ENCODE data around the gene XKR3. TPM values are rescaled to one million over a fixed set of nuclear protein-coding genes. Genes with fewer than 3 reads are reported as not detected.

The XKR3 gene
- total RNA-seq, 2 experiments from 2014 or later, result not detected

DNA sequence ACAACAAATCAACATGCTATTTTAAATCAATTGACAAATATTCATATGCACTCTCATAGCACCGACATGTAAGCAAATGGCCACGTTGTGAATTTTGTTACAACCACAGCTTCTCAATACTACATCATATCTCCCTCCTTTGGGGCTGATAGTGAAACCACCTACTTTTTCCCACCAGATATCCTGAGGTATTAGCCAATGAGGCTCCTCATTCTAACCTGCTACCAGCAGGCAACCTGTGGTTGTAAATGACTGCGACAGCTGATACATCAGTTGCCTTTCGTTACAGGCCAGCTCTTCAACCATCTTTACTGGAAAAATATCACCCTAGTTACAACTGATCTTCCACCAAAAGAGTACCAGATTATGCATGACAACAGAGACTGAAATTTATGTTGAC is 3.7 kb upstream of the XKR3 start:
- Mint-ChIP-seq H3K9me3 (no peaks in the 10 kb centered on the region), H3K27me3 (peaks cover 8% of the 10 kb centered on the region)
- CTCF ChIA-PET, result no interaction called here

GRCh38 chr22:16827506-16827905 is 2.3 kb upstream of the XKR3 start:
- Mint-ChIP-seq H3K4me1 (peaks cover 19% of the 10 kb centered on the region), H3K4me3 (no peak overlapping the region), H3K27me3 (peaks cover 10% of the 10 kb centered on the region), H3K36me3 (ENCODE audit: low read depth) (no peaks in the 10 kb centered on the region), H3K27ac (no peak overlapping the region), H3K9me3 (no peaks in the 10 kb centered on the region)
- ChIA-PET CTCF (no interaction called here), POLR2A (no interaction called here)
- no peak for DNase-seq

More for the DNA sequence above, 3.7 kb upstream of the XKR3 start:
- Mint-ChIP-seq H3K36me3 (ENCODE audit: low read depth) (no peaks in the 10 kb centered on the region), H3K27ac (no peak overlapping the region), H3K4me3 (no peak overlapping the region), H3K4me1 (peaks cover 18% of the 10 kb centered on the region)
- POLR2A ChIA-PET, result no interaction called here
- DNase-seq, result no peak

- Mint-ChIP-seq H3K4me3 (no peak overlapping the region), H3K9me3 (peaks cover 6% of the 10 kb centered on the region), H3K36me3 (ENCODE audit: low read depth) (no peaks in the 10 kb centered on the region), H3K4me1 (peaks cover 4% of the 10 kb centered on the region), H3K27ac (no peak overlapping the region), H3K27me3 (peaks cover 12% of the 10 kb centered on the region)
- ChIA-PET POLR2A (no interaction called here), CTCF (no interaction called here)
- DNase-seq, result no peak
Observed at GRCh38 chr22:16819249-16819648, 6.0 kb downstream of the XKR3 start.

- H3K4me3 Mint-ChIP-seq, result no peak overlapping the region
- H3K9me3 Mint-ChIP-seq, result peaks cover 6% of the 10 kb centered on the region
- no peak overlapping the region for H3K27ac Mint-ChIP-seq
- H3K27me3 Mint-ChIP-seq, result peaks cover 12% of the 10 kb centered on the region
- ChIA-PET CTCF (no interaction called here), POLR2A (no interaction called here)
- H3K4me1 Mint-ChIP-seq, result no peaks in the 10 kb centered on the region
- no peaks in the 10 kb centered on the region for H3K36me3 Mint-ChIP-seq (ENCODE audit: low read depth)
- no peak for DNase-seq
Observed at GRCh38 chr22:16818538-16818937, 6.7 kb downstream of the XKR3 start.

DNA sequence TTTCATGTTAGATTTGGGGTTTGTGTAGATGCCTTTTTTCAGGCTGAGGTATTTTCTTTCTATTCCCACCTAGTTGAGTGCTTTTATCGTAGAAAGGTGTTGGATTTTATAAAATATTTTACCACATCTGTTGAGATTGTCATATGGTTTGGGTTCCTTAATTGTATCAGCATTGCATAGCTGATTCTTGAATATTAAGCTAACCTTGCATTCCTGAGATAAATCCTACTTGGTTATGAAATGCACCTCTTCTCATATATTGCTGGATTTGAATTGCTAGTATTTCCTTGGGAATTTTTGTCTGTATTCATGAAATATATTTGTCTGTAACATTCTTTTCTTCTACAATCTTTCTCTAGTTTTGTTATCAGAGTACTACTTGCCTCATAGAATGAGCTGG is 10.1 kb downstream of the XKR3 start:
- Mint-ChIP-seq H3K4me3 (no peak overlapping the region), H3K4me1 (no peaks in the 10 kb centered on the region), H3K27ac (no peak overlapping the region), H3K9me3 (peaks cover 6% of the 10 kb centered on the region), H3K27me3 (peaks cover 7% of the 10 kb centered on the region), H3K36me3 (ENCODE audit: low read depth) (no peaks in the 10 kb centered on the region)
- POLR2A ChIA-PET, result no interaction called here
- CTCF ChIA-PET, result interaction anchor here (0.6 kb wide), 1 partner anchor 730 kb away, joined by 3 read pairs; no protein-coding TSS in a partner anchor
- no peak for DNase-seq

DNA sequence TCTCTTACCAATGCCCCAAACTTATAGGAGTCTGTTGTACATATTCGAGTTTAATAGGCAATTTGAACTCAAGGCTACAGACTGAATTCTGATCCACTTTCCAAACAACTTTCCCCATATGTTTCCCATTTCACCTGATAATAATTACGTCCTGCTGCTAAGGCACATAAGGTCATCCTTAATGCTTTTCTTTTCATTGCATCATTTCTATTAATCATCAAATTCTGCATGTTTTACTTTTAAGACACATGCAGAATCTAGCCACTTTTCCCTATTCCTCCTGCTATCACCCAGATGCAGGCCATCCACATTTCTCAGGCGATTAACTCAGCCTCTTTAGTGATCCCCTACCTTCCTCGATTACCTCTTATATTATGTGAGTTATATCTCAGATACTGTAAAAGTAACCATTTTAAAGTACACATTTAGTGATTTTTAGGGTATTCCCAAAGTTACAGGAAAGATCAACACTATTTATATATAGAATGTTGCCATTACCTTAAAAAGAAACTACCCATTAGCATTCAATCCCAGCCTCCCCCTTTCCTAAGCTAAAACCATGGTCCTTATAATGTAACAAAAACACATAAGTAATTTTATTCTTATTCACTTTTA is 14.9 kb downstream of the XKR3 start:
- H3K27me3 Mint-ChIP-seq, result peaks cover 2% of the 10 kb centered on the region
- no peaks in the 10 kb centered on the region for H3K4me1 Mint-ChIP-seq
- no peak overlapping the region for H3K27ac Mint-ChIP-seq
- H3K4me3 Mint-ChIP-seq, result no peak overlapping the region
- POLR2A ChIA-PET, result no interaction called here
- H3K9me3 Mint-ChIP-seq, result peaks cover 5% of the 10 kb centered on the region
- DNase-seq, result no peak
- CTCF ChIA-PET, result no interaction called here
- no peaks in the 10 kb centered on the region for H3K36me3 Mint-ChIP-seq (ENCODE audit: low read depth)

DNA sequence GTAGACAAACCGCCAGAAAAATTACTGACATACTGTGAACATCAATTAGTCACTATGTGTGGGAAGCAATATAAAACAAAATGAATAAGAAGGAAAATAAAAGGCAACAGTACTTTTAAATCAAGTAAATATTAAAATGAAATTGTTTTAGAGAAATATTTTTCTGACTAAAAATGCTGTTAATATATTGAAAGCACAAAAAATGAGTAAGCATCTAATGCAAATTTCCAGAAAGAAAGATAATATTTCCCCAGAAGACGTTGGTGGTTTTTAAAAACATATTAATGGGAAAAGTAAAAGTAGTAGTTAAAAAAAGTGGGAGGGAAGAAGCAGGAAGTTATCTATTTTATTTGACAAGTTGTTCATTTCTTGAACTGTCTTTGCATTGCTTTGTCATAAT is 16.5 kb downstream of the XKR3 start:
- H3K4me1 Mint-ChIP-seq, result no peaks in the 10 kb centered on the region
- no peaks in the 10 kb centered on the region for H3K36me3 Mint-ChIP-seq (ENCODE audit: low read depth)
- POLR2A ChIA-PET, result no interaction called here
- H3K27ac Mint-ChIP-seq, result no peak overlapping the region
- no peaks in the 10 kb centered on the region for H3K9me3 Mint-ChIP-seq
- H3K27me3 Mint-ChIP-seq, result peaks cover 4% of the 10 kb centered on the region
- DNase-seq, result no peak
- H3K4me3 Mint-ChIP-seq, result no peak overlapping the region
- CTCF ChIA-PET, result no interaction called here

DNA sequence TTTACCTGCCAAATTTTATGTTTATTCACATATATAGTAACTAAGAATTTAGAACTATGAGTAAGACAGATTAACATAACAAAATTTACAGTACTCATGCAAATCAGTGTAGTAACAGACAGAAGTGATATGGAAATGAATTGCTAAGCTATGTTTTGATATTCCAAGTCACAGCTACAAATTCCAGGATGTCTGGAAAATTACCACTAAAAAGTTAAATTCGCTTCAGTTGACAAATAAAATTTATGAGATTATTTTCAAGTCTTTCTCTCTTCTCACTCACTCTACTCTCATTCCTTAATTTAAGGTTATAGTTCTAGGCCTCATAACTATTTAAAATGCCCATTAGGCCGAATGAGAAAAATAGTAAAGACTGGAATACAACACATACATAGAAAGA is 18.1 kb downstream of the XKR3 start:
- ChIA-PET CTCF (no interaction called here), POLR2A (no interaction called here)
- Mint-ChIP-seq H3K4me3 (no peak overlapping the region), H3K27me3 (peaks cover 4% of the 10 kb centered on the region), H3K27ac (no peak overlapping the region), H3K4me1 (no peaks in the 10 kb centered on the region), H3K36me3 (ENCODE audit: low read depth) (no peaks in the 10 kb centered on the region), H3K9me3 (no peaks in the 10 kb centered on the region)
- DNase-seq, result no peak

DNA sequence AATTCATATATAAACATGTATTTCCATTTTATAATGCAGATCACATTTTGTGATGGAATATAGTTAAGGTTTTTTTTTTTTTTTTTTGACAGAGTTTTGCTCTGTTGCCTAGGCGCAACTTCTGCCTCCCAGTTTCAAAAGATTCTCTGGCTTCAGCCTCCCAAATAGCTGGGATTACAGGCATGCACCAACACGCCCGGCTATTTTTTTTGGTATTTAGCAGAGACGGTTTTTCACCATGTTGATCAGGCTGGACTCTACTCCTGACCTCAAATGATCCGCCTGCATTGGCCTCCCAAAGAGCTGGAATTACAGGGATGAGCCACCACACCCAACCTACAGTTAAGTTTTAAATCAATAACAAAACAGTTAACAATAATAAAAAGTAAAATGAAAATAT is 18.8 kb downstream of the XKR3 start:
- ChIA-PET POLR2A (no interaction called here), CTCF (no interaction called here)
- Mint-ChIP-seq H3K27me3 (peaks cover 4% of the 10 kb centered on the region), H3K9me3 (no peaks in the 10 kb centered on the region), H3K27ac (no peak overlapping the region), H3K4me3 (no peak overlapping the region), H3K4me1 (no peaks in the 10 kb centered on the region), H3K36me3 (ENCODE audit: low read depth) (no peaks in the 10 kb centered on the region)
- DNase-seq, result no peak

DNA sequence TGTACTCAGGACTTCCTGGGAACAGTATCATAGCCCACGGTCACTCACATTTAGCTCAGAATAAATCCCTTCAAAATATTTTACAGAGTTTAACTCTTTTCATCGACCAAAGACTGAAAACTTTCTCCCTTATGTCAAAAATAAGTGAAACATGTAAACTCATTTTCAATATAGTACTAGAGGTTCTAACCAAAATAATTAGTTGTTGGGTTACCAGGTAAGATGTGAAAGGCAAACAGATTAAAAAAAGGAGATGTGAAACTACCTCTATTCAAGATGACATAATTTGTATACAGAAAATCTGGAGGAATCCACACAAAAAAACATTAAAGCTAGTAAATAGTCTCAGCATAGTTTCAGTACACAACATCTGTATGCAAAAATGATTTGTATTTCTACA is 20.3 kb downstream of the XKR3 start:
- ChIA-PET POLR2A (no interaction called here), CTCF (no interaction called here)
- Mint-ChIP-seq H3K27ac (no peak overlapping the region), H3K36me3 (ENCODE audit: low read depth) (no peaks in the 10 kb centered on the region), H3K4me1 (no peaks in the 10 kb centered on the region), H3K27me3 (peaks cover 4% of the 10 kb centered on the region), H3K4me3 (no peak overlapping the region), H3K9me3 (no peaks in the 10 kb centered on the region)
- no peak for DNase-seq

- Mint-ChIP-seq H3K9me3 (no peaks in the 10 kb centered on the region), H3K36me3 (ENCODE audit: low read depth) (no peaks in the 10 kb centered on the region), H3K27ac (no peak overlapping the region), H3K4me1 (no peaks in the 10 kb centered on the region), H3K27me3 (peaks cover 4% of the 10 kb centered on the region), H3K4me3 (no peak overlapping the region)
- ChIA-PET POLR2A (no interaction called here), CTCF (no interaction called here)
- no peak for DNase-seq
Observed at GRCh38 chr22:16803255-16803917, 21.8 kb downstream of the XKR3 start.

- no peak for DNase-seq
- POLR2A ChIA-PET, result interaction anchor here (0.6 kb wide), 1 partner anchor 47 kb away, joined by 4 read pairs; no protein-coding TSS in a partner anchor
- H3K4me1 Mint-ChIP-seq, result no peaks in the 10 kb centered on the region
- CTCF ChIA-PET, result interaction anchor here (0.6 to 1.3 kb wide), 2 partner anchors 116 to 1055 kb away, joined by 3 read pairs; no protein-coding TSS in a partner anchor
- no peaks in the 10 kb centered on the region for H3K36me3 Mint-ChIP-seq (ENCODE audit: low read depth)
- no peak overlapping the region for H3K4me3 Mint-ChIP-seq
- no peak overlapping the region for H3K27ac Mint-ChIP-seq
- peaks cover 4% of the 10 kb centered on the region for H3K27me3 Mint-ChIP-seq
- H3K9me3 Mint-ChIP-seq, result no peaks in the 10 kb centered on the region
Observed at GRCh38 chr22:16801571-16801970, 23.6 kb downstream of the XKR3 start.

GRCh38 chr22:16801088-16801487 is 24.1 kb downstream of the XKR3 start:
- no peaks in the 10 kb centered on the region for H3K9me3 Mint-ChIP-seq

GRCh38 chr22:16800358-16800757 is 24.9 kb downstream of the XKR3 start:
- H3K27me3 Mint-ChIP-seq, result peaks cover 4% of the 10 kb centered on the region
- no peaks in the 10 kb centered on the region for H3K9me3 Mint-ChIP-seq
- ChIA-PET CTCF (interaction anchor here (1.3 kb wide), 1 partner anchor 117 kb away, joined by 3 read pairs; no protein-coding TSS in a partner anchor), POLR2A (no interaction called here)
- no peaks in the 10 kb centered on the region for H3K36me3 Mint-ChIP-seq (ENCODE audit: low read depth)
- H3K4me1 Mint-ChIP-seq, result no peaks in the 10 kb centered on the region
- H3K27ac Mint-ChIP-seq, result no peak overlapping the region
- H3K4me3 Mint-ChIP-seq, result no peak overlapping the region
- DNase-seq, result no peak

More at GRCh38 chr22:16801088-16801487, 24.1 kb downstream of the XKR3 start:
- H3K4me1 Mint-ChIP-seq, result no peaks in the 10 kb centered on the region
- no peak overlapping the region for H3K4me3 Mint-ChIP-seq
- POLR2A ChIA-PET, result no interaction called here
- H3K36me3 Mint-ChIP-seq (ENCODE audit: low read depth), result no peaks in the 10 kb centered on the region
- peaks cover 4% of the 10 kb centered on the region for H3K27me3 Mint-ChIP-seq
- no peak overlapping the region for H3K27ac Mint-ChIP-seq
- DNase-seq, result no peak
- CTCF ChIA-PET, result interaction anchor here (1.3 kb wide), 1 partner anchor 117 kb away, joined by 3 read pairs; no protein-coding TSS in a partner anchor

All from activated CD4-positive, alpha-beta memory T cell treated with anti-CD3 and anti-CD28 coated beads, Interleukin-2, amount 10 ng/mL, durations not matched to agents 7 days and 5 days (primary cell).